ENCODE measurements around the gene TSFM. TPM values are rescaled to one million over a fixed set of nuclear protein-coding genes. Genes with fewer than 3 reads are reported as not detected.

Gene TSFM
- total RNA-seq, 4 donors from 2014 or later = 18.5 to 37.2 (median 24.7) TPM

GRCh38 chr12:57821474-57822214 lies 39.1 kb downstream of the TSFM start:
- WGBS, 2 donors = 70 to 82% methylated on average over 7 to 9 of the region's 10 CpGs
- H3K36me3 ChIP-seq = peaks cover 46 to 85% (median 47%) of the 10 kb centered on the region in 3 donors
- H3K27ac ChIP-seq = peak overlapping the region in 2 of 4 donors; percentile 9 to 17
- no peaks in the 10 kb centered on the region for H3K9me3 ChIP-seq
- H3K4me3 ChIP-seq = no peak overlapping the region
- no peak for DNase-seq
- no peak for TF ChIP-seq CTCF (IDR thresholded peaks at IDR 0.05)
- intact Hi-C loops (cut with DNase I) = no loop called here
- H3K27me3 ChIP-seq = no peaks in the 10 kb centered on the region
- peaks cover 0 to 67% (median 13%) of the 10 kb centered on the region in 3 donors for H3K4me1 ChIP-seq

GRCh38 chr12:57822392-57823130 lies 40.0 kb downstream of the TSFM start:
- intact Hi-C loops (cut with DNase I) = no loop called here
- Histone ChIP-seq H3K27ac (peak overlapping the region in 3 of 4 donors; percentile 0 to 59 (median 9)), H3K9me3 (no peaks in the 10 kb centered on the region), H3K4me3 (no peak overlapping the region), H3K4me1 (peaks cover 0 to 58% (median 8%) of the 10 kb centered on the region in 3 donors), H3K36me3 (peaks cover 56 to 95% (median 57%) of the 10 kb centered on the region in 3 donors), H3K27me3 (no peaks in the 10 kb centered on the region)
- 76 to 82% methylated on average over 9 to 10 of the region's 10 CpGs for WGBS, 2 donors
- no peak for TF ChIP-seq POLR2A (IDR thresholded peaks at IDR 0.05)
- no peak for TF ChIP-seq CTCF (IDR thresholded peaks at IDR 0.05)
- DNase-seq = no peak

- H3K27me3 ChIP-seq = no peaks in the 10 kb centered on the region
- no peaks in the 10 kb centered on the region for H3K9me3 ChIP-seq
- DNase-seq = no peak
- no peak overlapping the region for H3K4me3 ChIP-seq
- H3K4me1 ChIP-seq = peaks cover 0 to 53% (median 6%) of the 10 kb centered on the region in 3 donors
- peaks cover 62 to 100% (median 62%) of the 10 kb centered on the region in 3 donors for H3K36me3 ChIP-seq
- 80 to 82% methylated on average over 2 to 13 of the region's 17 CpGs for WGBS, 2 donors
- H3K27ac ChIP-seq = peak overlapping the region in 3 of 4 donors; percentile 0 to 59 (median 9)
- TF ChIP-seq CTCF (IDR thresholded peaks at IDR 0.05) (no peak), POLR2A (IDR thresholded peaks at IDR 0.05) (no peak)
- intact Hi-C loops (cut with DNase I) = no loop called here
Measured at GRCh38 chr12:57823131-57823907, 40.7 kb downstream of the TSFM start.

GRCh38 chr12:57823908-57824640 lies 41.5 kb downstream of the TSFM start:
- DNase-seq = no peak
- Histone ChIP-seq H3K27me3 (no peaks in the 10 kb centered on the region), H3K9me3 (no peaks in the 10 kb centered on the region), H3K4me1 (peaks cover 0 to 53% (median 9%) of the 10 kb centered on the region in 3 donors), H3K4me3 (no peak overlapping the region), H3K36me3 (peaks cover 62 to 100% (median 64%) of the 10 kb centered on the region in 3 donors), H3K27ac (peak overlapping the region in 1 of 4 donors; percentile 38)
- 92 to 95% methylated on average over 4 to 5 of the region's 18 CpGs for WGBS, 2 donors
- no peak for TF ChIP-seq CTCF (IDR thresholded peaks at IDR 0.05)
- TF ChIP-seq POLR2A (IDR thresholded peaks at IDR 0.05) = no peak
- intact Hi-C loops (cut with DNase I) = no loop called here
